ENCODE measurements around the gene PGAM2. TPM values are rescaled to one million over a fixed set of nuclear protein-coding genes. Genes with fewer than 3 reads are reported as not detected.
A peak's percentile ranks its signal among the peaks of the same experiment; 100 is the strongest.

PGAM2 gene
- total RNA-seq, 1 donor from 2014 or later = 1.1 TPM

GRCh38 chr7:44082541-44083207 is 17.3 kb upstream of the PGAM2 start:
- TF ChIP-seq CTCF (IDR thresholded peaks at IDR 0.05) = no peak
- peaks cover 30% of the 10 kb centered on the region for H3K36me3 ChIP-seq
- DNase-seq (peak; percentile 99), ATAC-seq (peak; percentile 97)
- H3K4me3 ChIP-seq = peak overlapping the region; percentile 87
- H3K4me1 ChIP-seq = peaks cover 27% of the 10 kb centered on the region
- no peaks in the 10 kb centered on the region for H3K9me3 ChIP-seq
- no peaks in the 10 kb centered on the region for H3K27me3 ChIP-seq
- intact Hi-C loops (cut with DNase I) = no loop called here
- peak overlapping the region; percentile 80 for H3K27ac ChIP-seq

GRCh38 chr7:44081266-44081748 is 15.9 kb upstream of the PGAM2 start:
- ATAC-seq (no peak), DNase-seq (no peak)
- H3K9me3 ChIP-seq = no peaks in the 10 kb centered on the region
- peaks cover 20% of the 10 kb centered on the region for H3K4me1 ChIP-seq
- H3K27me3 ChIP-seq = no peaks in the 10 kb centered on the region
- peaks cover 44% of the 10 kb centered on the region for H3K36me3 ChIP-seq
- H3K27ac ChIP-seq = peak overlapping the region; percentile 26
- H3K4me3 ChIP-seq = peak overlapping the region; percentile 87
- intact Hi-C loops (cut with DNase I) = no loop called here
- TF ChIP-seq CTCF (IDR thresholded peaks at IDR 0.05) = no peak

GRCh38 chr7:44080686-44081265 is 15.4 kb upstream of the PGAM2 start:
- no peak for ATAC-seq
- Histone ChIP-seq H3K36me3 (peaks cover 49% of the 10 kb centered on the region), H3K27me3 (no peaks in the 10 kb centered on the region), H3K27ac (no peak overlapping the region), H3K9me3 (no peaks in the 10 kb centered on the region), H3K4me3 (peak overlapping the region; percentile 87), H3K4me1 (peaks cover 20% of the 10 kb centered on the region)
- no peak for DNase-seq
- intact Hi-C loops (cut with DNase I) = no loop called here
- no peak for TF ChIP-seq CTCF (IDR thresholded peaks at IDR 0.05)

- peaks cover 56% of the 10 kb centered on the region for H3K36me3 ChIP-seq
- intact Hi-C loops (cut with DNase I) = no loop called here
- no peak overlapping the region for H3K27ac ChIP-seq
Measured at GRCh38 chr7:44080118-44080517, 14.8 kb upstream of the PGAM2 start.

GRCh38 chr7:44079331-44080021 is 14.1 kb upstream of the PGAM2 start:
- Histone ChIP-seq H3K27me3 (no peaks in the 10 kb centered on the region), H3K4me1 (peaks cover 20% of the 10 kb centered on the region), H3K4me3 (no peak overlapping the region), H3K36me3 (peaks cover 62% of the 10 kb centered on the region), H3K9me3 (no peaks in the 10 kb centered on the region), H3K27ac (no peak overlapping the region)
- intact Hi-C loops (cut with DNase I) = no loop called here
- TF ChIP-seq CTCF (IDR thresholded peaks at IDR 0.05) = no peak
- DNase-seq = no peak
- ATAC-seq = no peak

More at GRCh38 chr7:44080118-44080517, 14.8 kb upstream of the PGAM2 start:
- TF ChIP-seq CTCF (IDR thresholded peaks at IDR 0.05) = no peak
- no peaks in the 10 kb centered on the region for H3K9me3 ChIP-seq
- H3K4me1 ChIP-seq = peaks cover 20% of the 10 kb centered on the region
- H3K4me3 ChIP-seq = no peak overlapping the region
- no peak for ATAC-seq
- no peaks in the 10 kb centered on the region for H3K27me3 ChIP-seq
- no peak for DNase-seq

Data from upper lobe of right lung (tissue), 1 donor.